IMR-90 (cell line): ENCODE results near the gene RCOR3. TPM values are rescaled to one million over a fixed set of nuclear protein-coding genes. Genes with fewer than 3 reads are reported as not detected.

ENCODE experiments used
- ATAC-seq: fragments of 200-7000 bp; cut with Tn5 transposase; 2 replicates; pipeline ENCODE4 v1.9.1; 2020; ENCODE audit warnings: low read depth, mild to moderate bottlenecking, moderate library complexity
- BruUV-seq: library from RNA; stranded (reverse); fragments of 400-500 nt; replicated peaks from 2 replicates; lab custom pipeline; 2021; lab: Mats Ljungman, UMichigan
- CTCF ChIA-PET: fragments of 300-600 bp; formaldehyde crosslinking; extraction: SDS; loops from one replicate; lab custom pipeline; 2021; ENCODE audit warnings: antibody characterized with exemption; lab: Yijun Ruan, JAX
- POLR2A ChIA-PET: fragments of 300-600 bp; sonication (Branson Sonifier 250); formaldehyde crosslinking; loops from one replicate; lab custom pipeline; 2022; ENCODE audit warnings: antibody characterized with exemption; ENCODE audit not compliant: unreplicated experiment; lab: Charles Lee
- DNase-seq: peaks from one replicate; pipeline ENCODE4 v3.0.0; 2013
- H2AFZ ChIP-seq: replicated peaks from 2 replicates; pipeline ENCODE3; 2013; ENCODE audit warnings: low read length, mild to moderate bottlenecking; ENCODE audit not compliant: poor library complexity
- H2AK5ac ChIP-seq: 2 replicates; pipeline ENCODE4 v1.6.1; 2013; ENCODE audit warnings: low read depth, low read length, inconsistent platforms
- H2AK9ac ChIP-seq: replicated peaks from 2 replicates; pipeline ENCODE3; 2013; ENCODE audit warnings: mild to moderate bottlenecking, low read depth, low read length, moderate library complexity; ENCODE audit not compliant: poor library complexity
- H2BK120ac ChIP-seq: 2 replicates; pipeline ENCODE4 v1.6.1; 2013; ENCODE audit warnings: low read depth, low read length, inconsistent platforms
- H2BK15ac ChIP-seq: 3 replicates; pipeline ENCODE4 v1.6.1; 2013; ENCODE audit warnings: low read depth, low read length, inconsistent platforms
- H2BK20ac ChIP-seq: 2 replicates; pipeline ENCODE4 v1.6.1; 2013; ENCODE audit warnings: low read depth, mild to moderate bottlenecking, inconsistent platforms, low read length, moderate library complexity
- H2BK5ac ChIP-seq: 2 replicates; pipeline ENCODE4 v1.6.1; 2013; ENCODE audit warnings: mild to moderate bottlenecking, low read depth, low read length, inconsistent platforms; ENCODE audit not compliant: poor library complexity, severe bottlenecking
- H3K14ac ChIP-seq: replicated peaks from 2 replicates; pipeline ENCODE4 v1.6.1; 2013; ENCODE audit warnings: low read depth, low read length, inconsistent platforms
- H3K18ac ChIP-seq: 2 replicates; pipeline ENCODE4 v1.6.1; 2013; ENCODE audit warnings: low read depth, low read length, control low read depth
- H3K23ac ChIP-seq: 2 replicates; pipeline ENCODE4 v1.6.1; 2013; ENCODE audit warnings: low read depth, low read length, inconsistent platforms
- H3K27ac ChIP-seq: 2 replicates; pipeline ENCODE4 v1.5.1; 2013; ENCODE audit warnings: mild to moderate bottlenecking, control low read depth, low read length; ENCODE audit not compliant: insufficient read depth
- H3K27me3 ChIP-seq: 2 replicates; pipeline ENCODE4 v1.6.1; 2013; ENCODE audit warnings: low read length; ENCODE audit not compliant: control insufficient read depth, insufficient read depth
- H3K36me3 ChIP-seq: 2 replicates; pipeline ENCODE4 v1.6.1; 2013; ENCODE audit warnings: low read length, mixed read lengths; ENCODE audit not compliant: control insufficient read depth, insufficient read depth
- H3K4ac ChIP-seq: 2 replicates; pipeline ENCODE4 v1.6.1; 2013; ENCODE audit warnings: low read depth, low read length, inconsistent platforms
- H3K4me1 ChIP-seq: 2 replicates; pipeline ENCODE4 v1.6.1; 2013; ENCODE audit warnings: low read length, mixed read lengths; ENCODE audit not compliant: control insufficient read depth, insufficient read depth
- H3K4me2 ChIP-seq: 2 replicates; pipeline ENCODE4 v1.6.1; 2013; ENCODE audit warnings: low read depth, mild to moderate bottlenecking, control low read depth, low read length, moderate library complexity
- H3K4me3 ChIP-seq: 2 replicates; pipeline ENCODE4 v1.5.1; 2013; ENCODE audit warnings: low read depth, mild to moderate bottlenecking, control low read depth, low read length, moderate library complexity; ENCODE audit not compliant: insufficient read depth
- H3K56ac ChIP-seq: 2 replicates; pipeline ENCODE4 v1.6.1; 2013; ENCODE audit warnings: low read length, inconsistent platforms; ENCODE audit not compliant: insufficient read depth; ENCODE audit errors: extremely low read depth
- H3K79me1 ChIP-seq, 2 experiments: 2 replicates each; pipeline ENCODE4 v1.6.1; 2013; ENCODE audit warnings: low read length in 2 of 2, inconsistent platforms in 1 of 2, low read depth in 1 of 2
- H3K9ac ChIP-seq: 2 replicates; pipeline ENCODE4 v1.6.1; 2013; ENCODE audit warnings: low read depth, low read length, control low read depth
- H3K9me1 ChIP-seq: 2 replicates; pipeline ENCODE4 v1.6.1; 2013; ENCODE audit warnings: low read length, inconsistent platforms; ENCODE audit not compliant: insufficient read depth
- H3K9me3 ChIP-seq: 2 replicates; pipeline ENCODE4 v1.6.1; 2013; ENCODE audit warnings: low read length; ENCODE audit not compliant: control insufficient read depth, insufficient read depth
- H4K20me1 ChIP-seq: 2 replicates; pipeline ENCODE4 v1.6.1; 2013; ENCODE audit warnings: low read length, inconsistent platforms; ENCODE audit not compliant: insufficient read depth
- H4K5ac ChIP-seq: 2 replicates; pipeline ENCODE4 v1.6.1; 2013; ENCODE audit warnings: mild to moderate bottlenecking, low read depth, low read length, control low read depth
- H4K8ac ChIP-seq, 2 experiments: 2 replicates each; pipeline ENCODE4 v1.6.1; 2013; ENCODE audit warnings: low read depth in 2 of 2, low read length in 2 of 2, control low read depth in 1 of 2, inconsistent platforms in 1 of 2
- H4K91ac ChIP-seq: 2 replicates; pipeline ENCODE4 v1.6.1; 2013; ENCODE audit warnings: low read depth, low read length, inconsistent platforms; ENCODE audit not compliant: insufficient read depth
- BHLHE40 ChIP-seq: fragments of 150-350 bp; IDR thresholded peaks from 2 replicates; pipeline ENCODE4 v1.6.1; 2016; ENCODE audit warnings: mild to moderate bottlenecking, low read depth, low read length
- CEBPB ChIP-seq: IDR thresholded peaks from 2 replicates; pipeline ENCODE4 v1.6.1; 2012; ENCODE audit warnings: low read depth, low read length, improper control_type of control experiment
- CHD1 ChIP-seq: IDR thresholded peaks from 2 replicates; pipeline ENCODE4 v1.6.1; 2012; ENCODE audit warnings: low read depth, low read length, improper control_type of control experiment
- FOS ChIP-seq: fragments of 150-350 bp; IDR thresholded peaks from 2 replicates; pipeline ENCODE4 v1.6.1; 2016; ENCODE audit warnings: low read depth, low read length
- MAFK ChIP-seq: IDR thresholded peaks from 2 replicates; pipeline ENCODE4 v1.6.1; 2012; ENCODE audit warnings: low read depth, low read length, improper control_type of control experiment
- MAZ ChIP-seq: IDR thresholded peaks from 2 replicates; pipeline ENCODE4 v1.6.1; 2012; ENCODE audit warnings: low read depth, mild to moderate bottlenecking, low read length, improper control_type of control experiment, moderate library complexity, borderline replicate concordance
- MXI1 ChIP-seq: IDR thresholded peaks from 2 replicates; pipeline ENCODE4 v1.6.1; 2012; ENCODE audit warnings: low read depth, mild to moderate bottlenecking, low read length, moderate library complexity, borderline replicate concordance
- NFE2L2 ChIP-seq: fragments of 150-350 bp; IDR thresholded peaks from 2 replicates; pipeline ENCODE4 v1.6.1; 2016; ENCODE audit warnings: low read depth, mild to moderate bottlenecking, low read length
- POLR2A ChIP-seq: IDR thresholded peaks from 2 replicates; pipeline ENCODE4 v1.6.1; 2012; ENCODE audit warnings: mild to moderate bottlenecking, low read depth, low read length
- RAD21 ChIP-seq: IDR thresholded peaks from 2 replicates; pipeline ENCODE4 v1.6.1; 2012; ENCODE audit warnings: low read length, improper control_type of control experiment
- RCOR1 ChIP-seq: IDR thresholded peaks from 2 replicates; pipeline ENCODE4 v1.6.1; 2012; ENCODE audit warnings: mild to moderate bottlenecking, low read length, improper control_type of control experiment; ENCODE audit not compliant: insufficient replicate concordance
- RFX5 ChIP-seq: IDR thresholded peaks from 2 replicates; pipeline ENCODE4 v1.8.0; 2012; ENCODE audit warnings: low read depth, mild to moderate bottlenecking, low read length, moderate library complexity
- SMC3 ChIP-seq: fragments of 150-350 bp; IDR thresholded peaks from 2 replicates; pipeline ENCODE4 v1.6.1; 2016; ENCODE audit warnings: low read depth, mild to moderate bottlenecking, antibody characterized with exemption, low read length, moderate library complexity
- WGBS, 2 experiments: methylation state at CpG; one replicate each; pipeline versions ENCODE4 v1.1.5 to v1.1.7; 2013; ENCODE audit warnings: missing lambda C conversion rate in 2 of 2; ENCODE audit not compliant: insufficient read length in 1 of 2; ENCODE audit errors: extremely low coverage in 2 of 2; 5-methylcytosine and 5-hydroxymethylcytosine counted together
- dilution Hi-C: fragments of 300-500 bp; cut with HindIII; formaldehyde crosslinking; loops from one replicate; pipeline ENCODE4 v1.14.3; 2018; ENCODE audit warnings: low sequenced_read_pairs; ENCODE audit not compliant: unreplicated experiment
- in situ Hi-C: fragments of 300-500 bp; cut with MboI; formaldehyde crosslinking; loops from 3 replicates; pipeline ENCODE4 v1.14.3; 2019; ENCODE audit warnings: low sequenced_read_pairs, inconsistent platforms, mixed read lengths
- intact Hi-C: fragments of 100-400 bp; cut with micrococcal nuclease; formaldehyde crosslinking; loops from 2 replicates; pipeline ENCODE4 v1.10.0; 2022
- polyA plus RNA-seq, 3 experiments: library from polyadenylated mRNA; depleted of rRNA; stranded (reverse); fragments of >200 nt; gene quantifications; 2 replicates each; pipeline ENCODE4 v1.2.3, GENCODE V29; 2012; ENCODE audit warnings: low replicate concordance in 1 of 3
- total RNA-seq: library from RNA; depleted of rRNA; stranded (reverse); fragments of >200 nt; gene quantifications from 2 replicates; pipeline ENCODE4 v1.2.3, GENCODE V29; 2012
- TF ChIP-seq, protein P1 (sequence below): fragments of 150-350 bp; IDR thresholded peaks from 2 replicates; pipeline ENCODE4 v1.6.1; 2016; ENCODE audit warnings: low read depth, mild to moderate bottlenecking, low read length, moderate library complexity, borderline replicate concordance
- TF ChIP-seq, protein P2 (sequence below): conservative IDR thresholded peaks from 2 replicates; pipeline ENCODE4 v1.5.1; 2012; ENCODE audit warnings: mild to moderate bottlenecking, low read depth, low read length, improper control_type of control experiment
- TF ChIP-seq, protein P3 (sequence below): fragments of 150-350 bp; IDR thresholded peaks from 2 replicates; pipeline ENCODE4 v1.6.1; 2017; ENCODE audit warnings: mild to moderate bottlenecking, antibody characterized with exemption, low read length, low read depth

RCOR3 gene
- total and polyA plus RNA-seq, 2 of the 4 experiments (the other 2 are of a cell fraction), result 8.1 to 16.4 TPM

DNA sequence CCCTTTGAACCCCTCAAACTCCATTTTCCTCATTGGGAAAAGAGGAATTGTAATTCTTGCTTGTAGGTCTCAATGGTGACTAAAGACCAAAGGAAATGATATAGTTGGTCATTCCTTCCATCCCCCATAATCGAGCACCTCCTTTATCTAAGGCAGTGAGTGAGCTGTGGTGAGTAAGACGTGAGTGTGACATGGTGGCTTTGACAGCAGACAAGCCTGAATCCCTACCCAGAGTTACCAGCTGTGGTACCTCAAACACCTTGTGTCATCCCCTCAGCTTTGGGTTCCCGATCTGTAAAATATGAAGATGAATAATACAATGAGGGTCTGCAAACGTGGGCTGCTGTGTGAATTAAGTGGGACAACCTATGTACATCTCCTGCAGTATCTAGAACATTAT, 75.8 kb downstream of the RCOR3 start:
- no peaks in the 10 kb centered on the region for H3K27me3 ChIP-seq
- no peak overlapping the region for H2AK9ac ChIP-seq
- H3K23ac ChIP-seq, result peak overlapping the region; percentile 43; the same call in 1 of the 2 replicates
- no peak overlapping the region for H3K27ac ChIP-seq
- H4K91ac ChIP-seq, result no peak overlapping the region
- WGBS, 2 experiments, result no CpG with 5 or more reads among the region's 4 CpGs
- ChIA-PET POLR2A (interaction anchor here (0.6 kb wide), 1 partner anchor 75 kb away, joined by 4 read pairs; no protein-coding TSS in a partner anchor), CTCF (interaction anchor here (1.3 kb wide), 1 partner anchor 12 kb away, joined by 4 read pairs; no protein-coding TSS in a partner anchor)
- BruUV-seq, result no TSS peak
- no peak overlapping the region for H3K56ac ChIP-seq
- H3K79me1 ChIP-seq, result peaks cover 23 to 85% of the 10 kb centered on the region in 2 experiments
- H3K9me3 ChIP-seq, result no peaks in the 10 kb centered on the region
- H3K4me2 ChIP-seq, result no peak overlapping the region
- TF ChIP-seq CHD1 (no peak), RFX5 (no peak), CEBPB (no peak), MAZ (no peak), SMC3 (no peak), NFE2L2 (no peak), BHLHE40 (no peak), RCOR1 (no peak), RAD21 (no peak), MXI1 (no peak), MAFK (no peak), POLR2A (no peak), FOS (no peak; the same call in 1 of the 2 replicates)
- TF ChIP-seq, protein P1, sequence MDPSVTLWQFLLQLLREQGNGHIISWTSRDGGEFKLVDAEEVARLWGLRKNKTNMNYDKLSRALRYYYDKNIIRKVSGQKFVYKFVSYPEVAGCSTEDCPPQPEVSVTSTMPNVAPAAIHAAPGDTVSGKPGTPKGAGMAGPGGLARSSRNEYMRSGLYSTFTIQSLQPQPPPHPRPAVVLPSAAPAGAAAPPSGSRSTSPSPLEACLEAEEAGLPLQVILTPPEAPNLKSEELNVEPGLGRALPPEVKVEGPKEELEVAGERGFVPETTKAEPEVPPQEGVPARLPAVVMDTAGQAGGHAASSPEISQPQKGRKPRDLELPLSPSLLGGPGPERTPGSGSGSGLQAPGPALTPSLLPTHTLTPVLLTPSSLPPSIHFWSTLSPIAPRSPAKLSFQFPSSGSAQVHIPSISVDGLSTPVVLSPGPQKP, result no peak
- TF ChIP-seq, protein P2, sequence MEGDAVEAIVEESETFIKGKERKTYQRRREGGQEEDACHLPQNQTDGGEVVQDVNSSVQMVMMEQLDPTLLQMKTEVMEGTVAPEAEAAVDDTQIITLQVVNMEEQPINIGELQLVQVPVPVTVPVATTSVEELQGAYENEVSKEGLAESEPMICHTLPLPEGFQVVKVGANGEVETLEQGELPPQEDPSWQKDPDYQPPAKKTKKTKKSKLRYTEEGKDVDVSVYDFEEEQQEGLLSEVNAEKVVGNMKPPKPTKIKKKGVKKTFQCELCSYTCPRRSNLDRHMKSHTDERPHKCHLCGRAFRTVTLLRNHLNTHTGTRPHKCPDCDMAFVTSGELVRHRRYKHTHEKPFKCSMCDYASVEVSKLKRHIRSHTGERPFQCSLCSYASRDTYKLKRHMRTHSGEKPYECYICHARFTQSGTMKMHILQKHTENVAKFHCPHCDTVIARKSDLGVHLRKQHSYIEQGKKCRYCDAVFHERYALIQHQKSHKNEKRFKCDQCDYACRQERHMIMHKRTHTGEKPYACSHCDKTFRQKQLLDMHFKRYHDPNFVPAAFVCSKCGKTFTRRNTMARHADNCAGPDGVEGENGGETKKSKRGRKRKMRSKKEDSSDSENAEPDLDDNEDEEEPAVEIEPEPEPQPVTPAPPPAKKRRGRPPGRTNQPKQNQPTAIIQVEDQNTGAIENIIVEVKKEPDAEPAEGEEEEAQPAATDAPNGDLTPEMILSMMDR, result no peak
- TF ChIP-seq, protein P3, sequence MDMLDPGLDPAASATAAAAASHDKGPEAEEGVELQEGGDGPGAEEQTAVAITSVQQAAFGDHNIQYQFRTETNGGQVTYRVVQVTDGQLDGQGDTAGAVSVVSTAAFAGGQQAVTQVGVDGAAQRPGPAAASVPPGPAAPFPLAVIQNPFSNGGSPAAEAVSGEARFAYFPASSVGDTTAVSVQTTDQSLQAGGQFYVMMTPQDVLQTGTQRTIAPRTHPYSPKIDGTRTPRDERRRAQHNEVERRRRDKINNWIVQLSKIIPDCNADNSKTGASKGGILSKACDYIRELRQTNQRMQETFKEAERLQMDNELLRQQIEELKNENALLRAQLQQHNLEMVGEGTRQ, result no peak
- H3K4ac ChIP-seq, result no peak overlapping the region
- 0 out of 2 replicates have a peak overlapping the region, but pooled peaks have one; percentile 11 for H3K14ac ChIP-seq
- H3K9me1 ChIP-seq, result peaks cover 40% of the 10 kb centered on the region
- no peak overlapping the region for H4K8ac ChIP-seq
- dilution Hi-C loops (no loop called here), intact Hi-C loops (no loop called here), in situ Hi-C loops (no loop called here)
- no peak overlapping the region for H2AK5ac ChIP-seq
- H2BK120ac ChIP-seq, result no peak overlapping the region
- H3K4me3 ChIP-seq, result no peak overlapping the region
- no peak overlapping the region for H3K9ac ChIP-seq
- H2BK20ac ChIP-seq, result no peak overlapping the region
- no peak overlapping the region for H2BK5ac ChIP-seq
- peaks cover 79% of the 10 kb centered on the region for H4K20me1 ChIP-seq
- no peak overlapping the region for H2BK15ac ChIP-seq
- no peak overlapping the region for H4K5ac ChIP-seq
- no peak overlapping the region for H3K18ac ChIP-seq
- no peak overlapping the region for H2AFZ ChIP-seq
- DNase-seq (peak; percentile 43), ATAC-seq (no peak)
- 0 out of 2 replicates have a peak, but pooled peaks cover 1% of the 10 kb centered on the region for H3K36me3 ChIP-seq
- H3K4me1 ChIP-seq, result peaks cover 11% of the 10 kb centered on the region
